HG03354 (cell line): Measurements from ENCODE around the gene MPI.
"Not testable (repeated sequence)": the region's sequence is repeated elsewhere in the genome, so short reads cannot be mapped to it uniquely, and the experiment has no call there.

ENCODE experiments used
- ATAC-seq: cut with Tn5 transposase; IDR thresholded peaks from one replicate; pipeline ENCODE4 v1.9.1; 2021; ENCODE audit warnings: mild to moderate bottlenecking; ENCODE audit not compliant: unreplicated experiment, poor library complexity, severe bottlenecking

The MPI gene

DNA sequence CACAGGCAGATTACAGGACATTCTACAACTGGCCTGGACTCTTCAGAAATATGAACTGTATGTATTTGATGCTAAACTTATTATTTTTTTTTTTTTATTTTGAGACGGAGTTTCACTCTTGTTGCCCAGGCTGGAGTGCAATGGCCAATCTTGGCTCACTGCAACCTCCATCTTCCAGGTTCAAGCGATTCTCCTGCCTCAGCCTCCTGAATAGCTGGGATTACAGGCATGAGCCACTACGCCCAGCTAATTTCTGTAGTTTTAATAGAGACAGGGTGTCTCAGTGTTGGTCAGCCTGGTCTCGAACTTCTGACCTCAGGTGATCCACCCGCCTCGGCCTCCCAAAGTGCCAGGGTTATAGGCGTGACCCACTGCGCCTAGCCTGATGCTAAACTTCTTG is 24.0 kb downstream of the MPI start:
- not testable (repeated sequence) for ATAC-seq

DNA sequence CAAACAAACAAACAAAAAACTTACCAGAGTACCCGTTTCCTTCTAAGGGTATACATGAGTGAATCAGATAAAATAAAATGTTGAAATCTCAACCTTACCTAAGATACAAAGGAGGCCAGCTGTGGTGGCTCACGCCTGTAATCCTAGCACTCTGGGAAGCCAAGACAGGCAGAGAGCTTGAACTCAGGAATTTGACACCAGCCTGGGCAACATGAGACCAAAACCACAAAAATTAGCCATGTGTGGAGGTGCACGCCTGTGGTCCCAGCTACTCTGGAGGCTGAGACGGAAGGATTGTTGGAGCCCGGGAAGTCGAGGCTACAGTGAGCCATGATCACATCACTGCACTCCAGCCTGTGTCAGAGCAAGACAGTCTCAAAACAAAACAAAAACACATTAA is 27.8 kb downstream of the MPI start:
- no peak for ATAC-seq

DNA sequence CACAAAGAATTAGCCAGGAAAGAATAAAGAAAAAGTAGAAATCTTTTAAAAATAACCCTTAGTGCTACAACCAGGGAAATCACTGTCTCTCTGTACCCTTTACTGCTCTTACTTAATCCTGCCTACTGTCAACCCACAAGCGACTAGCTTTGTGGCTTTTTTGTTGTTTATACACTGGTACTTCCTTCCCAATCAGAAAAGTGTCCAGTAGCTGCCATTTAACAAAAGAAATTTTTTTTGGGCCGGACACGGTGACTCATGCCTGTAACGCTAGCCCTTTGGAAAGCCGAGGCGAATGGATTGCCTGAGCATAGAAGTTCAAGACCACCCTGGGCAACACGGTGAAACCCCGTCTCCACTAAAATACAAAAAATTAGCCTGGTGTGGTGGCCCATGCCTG is 30.6 kb downstream of the MPI start:
- ATAC-seq: no peak

DNA sequence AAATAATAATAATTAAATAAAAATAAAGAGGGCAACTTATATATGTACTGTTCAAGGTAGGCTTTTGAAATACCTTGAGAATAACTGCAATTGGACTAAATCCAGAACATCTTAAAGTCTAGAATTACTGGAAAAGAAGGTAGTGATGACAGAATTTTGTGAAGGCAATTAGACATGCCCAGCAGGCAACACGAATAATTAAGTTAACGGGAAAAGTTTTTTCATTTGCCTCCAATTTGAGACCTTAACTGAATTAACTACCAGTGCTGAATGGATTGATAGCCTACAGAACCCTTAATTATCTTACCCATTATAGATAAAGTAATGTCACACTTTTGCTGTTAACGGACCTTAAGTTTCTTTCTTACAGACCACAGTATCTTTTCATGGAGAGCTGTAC is 34.7 kb downstream of the MPI start:
- no peak for ATAC-seq

DNA sequence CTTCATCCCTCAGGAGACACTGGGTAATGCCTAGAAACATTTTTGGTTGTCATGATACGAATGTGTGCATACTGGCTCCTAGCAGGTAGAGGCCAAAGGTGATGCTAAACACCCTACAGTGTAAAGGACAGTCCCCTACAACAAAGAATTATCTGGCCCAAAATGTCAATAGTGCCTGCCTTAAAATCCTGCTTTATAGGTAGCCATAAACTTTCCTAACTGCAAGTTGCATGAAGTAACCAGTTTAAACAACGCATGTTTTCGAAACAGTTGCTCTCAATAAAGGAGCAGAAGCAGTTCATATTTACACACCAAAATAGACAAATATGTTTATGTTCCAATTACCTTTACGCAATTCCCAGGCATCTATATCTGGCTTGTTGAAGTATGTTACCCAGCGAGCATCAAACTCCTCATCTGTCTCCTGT is 38.9 kb downstream of the MPI start:
- no peak for ATAC-seq

DNA sequence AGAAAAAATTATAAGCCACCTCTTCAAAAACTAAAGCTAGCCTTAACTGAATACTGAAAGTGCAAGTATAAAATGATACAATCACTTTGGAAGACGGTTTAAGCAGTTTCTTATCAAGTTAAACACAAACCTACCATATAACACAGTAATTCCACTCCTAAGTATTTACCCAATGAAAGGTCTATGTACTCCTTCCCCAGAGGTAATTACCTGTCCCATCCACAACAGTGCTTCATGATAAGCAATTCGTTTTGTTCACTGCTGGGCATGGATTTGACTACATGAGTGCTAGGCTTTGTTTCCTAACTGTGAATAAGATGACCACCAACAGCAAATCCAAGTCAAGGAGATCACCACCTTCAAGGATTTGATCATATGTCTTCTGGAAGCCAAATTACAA is 43.7 kb downstream of the MPI start:
- ATAC-seq: no peak

DNA sequence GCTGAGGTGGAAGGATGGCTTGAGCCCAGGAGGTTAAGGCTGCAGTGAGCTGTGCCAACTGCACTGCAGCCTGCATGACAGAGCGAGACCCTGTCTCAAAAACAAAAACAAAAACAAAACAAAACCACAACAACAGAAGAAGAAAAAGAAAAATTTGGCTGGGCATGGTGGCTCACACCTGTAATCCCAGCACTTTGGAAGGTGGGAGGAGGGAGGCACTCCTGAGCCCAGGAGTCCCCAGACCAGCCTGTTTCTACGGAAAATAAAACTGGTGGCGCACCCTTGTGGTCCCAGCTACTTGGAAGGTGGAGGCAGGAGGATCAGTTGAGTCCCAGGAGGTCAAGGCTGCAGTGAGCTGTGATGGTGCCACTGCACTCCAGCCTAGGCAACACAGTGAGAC is 45.4 kb downstream of the MPI start:
- ATAC-seq: not testable (repeated sequence)

DNA sequence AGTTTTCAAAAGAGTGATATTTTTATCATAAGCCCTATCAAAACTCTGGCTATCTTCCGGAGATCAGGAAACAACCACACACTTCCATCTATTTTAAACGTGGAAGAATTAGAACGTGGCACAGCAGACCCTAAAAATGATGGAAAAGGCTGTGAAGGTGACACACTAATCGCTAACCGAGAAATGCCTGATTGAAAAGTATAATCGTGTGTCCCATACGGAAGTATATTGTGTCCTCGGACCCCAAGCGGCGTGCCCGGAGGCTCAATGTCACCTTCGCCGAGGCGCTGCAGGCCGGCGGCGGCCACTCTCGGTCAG is 47.4 kb downstream of the MPI start:
- no peak for ATAC-seq

DNA sequence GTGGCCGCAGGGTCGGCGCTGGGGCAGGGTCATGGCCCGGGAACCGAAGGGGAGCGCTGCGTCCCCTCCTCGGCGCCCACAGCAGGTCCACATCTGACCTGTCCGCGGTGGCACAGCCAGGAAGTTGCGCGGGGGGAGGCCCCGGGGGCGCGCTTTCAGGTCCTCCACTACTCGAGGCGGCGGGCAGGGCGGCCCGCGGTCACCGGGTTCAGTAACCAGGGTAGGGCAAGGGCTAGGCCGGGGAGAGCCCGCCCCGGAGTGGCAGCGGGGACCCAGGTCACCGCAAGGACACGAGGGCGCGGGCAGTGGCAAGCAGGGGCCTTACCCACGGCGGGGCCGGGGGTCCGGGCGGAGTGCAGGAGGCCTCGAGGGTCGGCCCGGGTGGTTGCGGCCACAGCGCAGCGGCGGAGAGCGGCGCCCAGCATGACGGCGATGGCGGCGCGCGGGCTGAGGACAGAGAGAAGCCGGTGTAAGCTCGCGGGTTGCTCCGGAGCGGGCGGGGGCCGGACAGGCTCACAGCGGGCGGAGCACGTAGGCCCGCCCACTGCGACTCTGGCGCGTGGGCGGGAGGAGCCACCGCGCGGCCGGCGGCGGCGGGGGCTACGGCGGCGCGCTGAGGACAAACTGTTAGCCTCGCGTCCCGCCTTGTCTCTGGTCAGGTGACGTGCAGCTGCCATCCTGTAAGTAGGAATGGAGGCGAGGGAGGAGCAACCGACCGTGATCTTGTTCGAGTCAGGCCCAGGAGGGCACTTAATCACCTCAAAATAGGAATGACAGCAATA is 47.9 kb downstream of the MPI start, which contains the start of gene COX5A:
Gene COX5A, minus strand, starts transcription at position 484 of the 782 bp plus-strand sequence. Its CDS starts 59 bp downstream, at position 425.
- ATAC-seq: peak; percentile 91

DNA sequence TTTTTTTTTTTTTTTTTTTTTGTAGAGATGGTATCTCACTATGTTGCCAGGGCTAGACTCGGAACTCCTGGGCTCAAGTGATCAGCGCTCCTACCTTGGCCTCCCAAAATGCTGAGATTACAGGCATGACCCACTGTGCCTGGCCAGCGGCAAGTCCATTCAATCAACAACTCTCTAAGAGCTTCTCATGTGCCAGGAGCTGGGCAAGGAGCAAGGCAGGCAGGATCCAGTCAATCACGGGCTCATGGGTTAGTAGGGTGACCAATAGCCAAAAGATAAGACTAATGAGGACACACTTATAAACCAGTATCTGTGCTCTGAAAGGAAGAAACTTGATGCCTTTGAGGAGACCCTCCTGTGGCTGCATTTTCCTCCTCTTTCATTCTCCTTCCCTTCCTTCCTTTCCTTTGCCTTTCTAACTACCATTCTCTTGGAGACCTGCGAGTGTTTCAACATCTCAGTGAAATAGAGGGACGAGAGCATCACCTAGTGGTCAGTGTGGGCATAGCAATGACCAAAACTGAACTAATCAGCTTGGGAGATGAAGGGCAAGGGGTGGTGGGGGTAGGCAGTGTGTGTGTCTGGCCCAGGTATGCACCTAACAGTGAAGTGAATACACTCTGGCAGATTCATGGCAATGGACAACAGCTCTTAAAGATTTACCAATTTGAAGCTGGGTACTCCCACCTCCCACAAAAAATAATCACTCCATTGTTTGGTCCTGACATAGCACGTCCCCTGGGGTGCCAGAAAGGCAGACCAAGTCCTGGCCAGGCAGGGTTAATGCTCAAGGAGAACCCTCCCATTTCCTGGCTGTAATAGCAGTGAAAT is 60.5 kb downstream of the MPI start:
- no peak for ATAC-seq

DNA sequence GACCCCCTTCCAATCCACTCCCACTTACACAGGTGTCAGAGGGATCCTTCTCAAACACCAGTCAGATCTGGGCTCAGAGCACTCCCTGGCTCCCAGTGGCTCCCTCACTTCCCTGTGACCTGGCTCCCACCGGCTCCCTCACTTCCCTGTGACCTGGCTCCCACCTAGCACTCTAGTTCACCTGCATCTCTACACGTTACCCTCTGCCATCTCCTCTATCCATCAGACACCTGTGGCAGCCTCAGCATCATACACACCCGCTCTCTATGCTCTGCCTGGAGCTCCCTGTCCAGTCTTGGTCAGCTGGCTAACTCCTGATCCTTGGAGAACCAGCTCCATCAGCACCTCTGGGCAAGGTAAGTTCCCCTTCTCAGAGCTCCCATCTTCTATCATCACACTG is 61.2 kb downstream of the MPI start:
- no peak for ATAC-seq
